GM19372 (cell line): Measurements from ENCODE around the gene CACNB2.

Experiments
- ATAC-seq: cut with Tn5 transposase; IDR thresholded peaks from one replicate; pipeline ENCODE4 v1.9.1; 2021; ENCODE audit warnings: mild to moderate bottlenecking, low read depth, moderate library complexity; ENCODE audit not compliant: unreplicated experiment

The CACNB2 gene

DNA sequence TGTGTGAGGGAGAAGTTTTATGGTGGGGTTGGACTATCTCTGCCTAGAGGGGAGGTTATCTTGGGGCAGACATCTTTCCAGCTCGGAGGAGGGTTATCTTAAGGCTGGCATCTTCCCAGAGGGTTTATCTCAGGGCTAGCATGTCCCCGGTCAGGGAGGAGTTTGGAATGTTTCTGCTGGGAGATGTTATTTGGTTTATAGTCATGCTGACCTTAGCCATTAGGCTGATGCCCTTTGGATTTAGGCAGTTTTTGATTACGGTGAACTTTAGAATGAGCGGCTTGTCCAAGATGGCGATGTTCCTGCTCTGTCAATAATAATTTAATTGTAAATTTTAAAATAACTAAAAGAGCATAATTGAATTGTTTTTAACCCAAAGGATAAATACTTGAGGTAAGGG is 236.4 kb downstream of the CACNB2 start:
- no peak for ATAC-seq

DNA sequence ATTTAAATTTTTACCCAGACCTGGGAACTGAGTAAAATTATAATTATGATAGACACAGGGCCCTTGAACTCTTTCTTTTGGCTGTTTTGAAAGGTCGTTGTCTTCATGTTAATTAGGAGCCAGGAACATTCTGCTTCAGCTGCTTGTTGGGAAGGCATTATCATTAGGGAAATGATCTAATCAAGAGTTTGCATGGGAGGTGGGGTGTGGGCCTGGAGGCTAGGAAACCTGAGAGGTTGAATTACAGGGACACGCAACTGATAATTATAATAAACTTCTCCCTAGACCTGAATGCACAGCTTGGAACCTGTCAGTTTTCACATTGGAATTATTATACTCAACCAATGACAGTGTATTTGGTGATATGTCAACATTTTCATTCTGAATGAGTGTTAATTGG is 237.7 kb downstream of the CACNB2 start:
- ATAC-seq, result no peak

DNA sequence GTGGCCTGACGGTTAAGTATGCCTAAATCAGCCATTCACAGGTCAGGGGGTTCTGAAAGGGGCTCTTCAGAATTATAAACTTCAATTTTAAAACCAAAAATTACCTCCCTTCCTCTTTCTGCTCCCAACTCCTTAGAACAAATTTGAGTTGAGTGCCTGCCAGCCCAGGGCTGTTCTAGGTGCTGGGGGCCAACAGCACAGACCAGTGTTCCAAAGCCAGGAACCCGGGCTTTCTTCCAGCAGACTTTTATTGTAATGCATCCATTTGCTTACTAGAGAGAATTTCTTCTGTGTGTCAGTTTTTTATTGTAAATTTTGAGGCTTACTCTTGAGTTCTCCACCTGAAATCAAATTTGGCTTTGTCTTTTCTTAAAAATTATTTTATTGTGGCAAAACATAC is 238.5 kb downstream of the CACNB2 start:
- ATAC-seq, result no peak

DNA sequence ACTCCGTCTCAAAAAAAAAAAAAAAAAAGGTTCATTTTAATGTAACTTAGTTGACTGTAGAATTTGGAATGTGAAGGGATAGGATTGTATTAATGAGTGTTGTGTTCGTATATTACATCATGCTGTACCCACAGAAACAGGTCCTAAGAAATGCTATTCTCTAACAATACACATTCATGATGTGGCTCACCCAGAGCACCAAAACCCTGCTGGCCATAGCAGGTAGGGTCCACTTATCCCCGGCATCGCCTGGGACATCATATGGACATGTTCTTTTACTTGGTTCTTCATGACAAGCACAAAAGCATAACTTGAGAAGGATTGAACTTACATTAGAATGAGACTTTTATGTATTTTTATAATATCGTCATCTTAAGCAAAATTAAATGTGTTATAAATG is 241.5 kb downstream of the CACNB2 start:
- ATAC-seq, result no peak

DNA sequence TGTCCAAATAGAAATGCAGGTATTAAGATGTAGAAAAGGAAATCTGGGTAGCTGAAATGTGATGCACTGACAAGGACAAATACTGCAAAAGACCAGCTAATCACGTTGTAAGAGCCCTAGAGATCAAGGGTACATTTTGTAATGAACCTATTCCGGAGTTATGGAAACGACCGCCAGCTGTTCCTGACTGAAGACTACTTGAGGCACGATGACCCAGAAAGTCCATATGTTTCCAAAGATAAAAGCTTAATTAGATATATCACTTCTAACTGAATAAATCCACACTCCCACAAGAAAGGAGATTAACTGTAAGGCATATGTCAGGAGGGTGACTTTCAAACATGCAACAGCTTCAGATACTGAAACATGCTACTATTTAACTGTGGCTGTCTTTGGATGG is 257.7 kb downstream of the CACNB2 start:
- no peak for ATAC-seq

DNA sequence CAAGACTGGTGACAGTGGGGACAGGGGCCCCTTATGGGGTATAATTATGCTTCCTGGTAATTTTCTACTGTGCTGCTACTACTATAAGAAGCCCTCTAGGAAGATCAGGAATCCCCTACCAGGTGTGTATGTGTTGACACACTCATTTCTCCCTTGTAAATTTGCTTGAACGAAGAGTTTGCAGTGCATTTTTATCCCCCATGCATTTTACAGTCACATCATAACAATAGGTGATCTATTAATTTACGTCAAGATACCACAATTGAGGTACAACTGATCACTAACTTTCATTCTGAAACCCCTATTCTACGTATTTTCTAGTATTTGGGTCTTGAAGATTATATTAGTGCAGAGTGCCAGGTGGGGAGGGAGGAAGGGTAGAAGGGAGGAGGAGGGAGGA is 258.9 kb downstream of the CACNB2 start:
- peak; percentile 44 for ATAC-seq

DNA sequence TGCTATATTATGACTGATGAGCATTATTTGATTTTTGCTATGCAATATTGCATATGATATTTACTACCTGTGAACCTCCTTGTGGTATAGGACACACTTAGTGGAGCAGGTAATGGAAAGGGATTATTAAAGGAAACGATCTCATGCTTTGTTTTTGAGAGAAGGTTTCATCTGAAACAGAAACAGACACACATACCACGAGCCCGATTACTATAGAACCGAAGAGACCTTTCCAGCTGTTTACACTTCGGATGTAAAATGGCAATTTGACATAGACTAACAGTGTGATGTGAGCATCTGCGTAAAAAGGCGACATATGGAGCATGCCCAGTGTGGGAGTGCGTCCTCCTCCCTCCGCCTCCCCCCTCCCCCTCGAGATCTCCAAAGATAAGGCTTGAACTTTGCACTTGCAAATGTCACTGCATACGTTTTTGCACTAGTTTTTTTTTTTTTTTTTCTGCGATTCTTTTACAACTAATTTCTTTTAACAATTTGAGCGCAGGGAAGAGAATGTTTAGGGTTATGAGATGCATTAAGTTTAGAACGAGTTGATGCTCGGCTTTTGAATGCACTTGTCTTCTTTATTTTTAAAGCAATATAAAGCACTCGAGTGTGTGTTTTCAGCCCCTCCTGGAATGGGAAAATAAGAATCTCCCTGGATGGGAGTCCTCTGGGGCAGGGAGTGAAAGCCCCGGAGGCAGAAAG is 260.1 kb downstream of the CACNB2 start:
- ATAC-seq, result peak; percentile 72

DNA sequence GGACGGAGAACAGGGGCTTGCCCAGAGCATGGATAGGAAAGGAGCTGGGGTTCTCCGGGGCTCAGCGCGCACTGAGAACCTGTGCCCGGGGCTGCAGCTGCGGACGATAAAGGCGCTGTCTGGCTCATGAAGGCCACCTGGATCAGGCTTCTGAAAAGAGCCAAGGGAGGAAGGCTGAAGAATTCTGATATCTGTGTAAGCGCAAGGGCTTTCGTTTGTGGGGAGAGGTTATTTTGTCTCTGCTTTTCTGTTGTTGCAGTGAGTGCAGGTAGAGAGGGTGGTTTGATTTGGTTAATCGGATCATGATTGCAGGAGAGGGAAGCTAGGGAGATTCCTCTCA is 260.7 kb downstream of the CACNB2 start:
- peak; percentile 33 for ATAC-seq

DNA sequence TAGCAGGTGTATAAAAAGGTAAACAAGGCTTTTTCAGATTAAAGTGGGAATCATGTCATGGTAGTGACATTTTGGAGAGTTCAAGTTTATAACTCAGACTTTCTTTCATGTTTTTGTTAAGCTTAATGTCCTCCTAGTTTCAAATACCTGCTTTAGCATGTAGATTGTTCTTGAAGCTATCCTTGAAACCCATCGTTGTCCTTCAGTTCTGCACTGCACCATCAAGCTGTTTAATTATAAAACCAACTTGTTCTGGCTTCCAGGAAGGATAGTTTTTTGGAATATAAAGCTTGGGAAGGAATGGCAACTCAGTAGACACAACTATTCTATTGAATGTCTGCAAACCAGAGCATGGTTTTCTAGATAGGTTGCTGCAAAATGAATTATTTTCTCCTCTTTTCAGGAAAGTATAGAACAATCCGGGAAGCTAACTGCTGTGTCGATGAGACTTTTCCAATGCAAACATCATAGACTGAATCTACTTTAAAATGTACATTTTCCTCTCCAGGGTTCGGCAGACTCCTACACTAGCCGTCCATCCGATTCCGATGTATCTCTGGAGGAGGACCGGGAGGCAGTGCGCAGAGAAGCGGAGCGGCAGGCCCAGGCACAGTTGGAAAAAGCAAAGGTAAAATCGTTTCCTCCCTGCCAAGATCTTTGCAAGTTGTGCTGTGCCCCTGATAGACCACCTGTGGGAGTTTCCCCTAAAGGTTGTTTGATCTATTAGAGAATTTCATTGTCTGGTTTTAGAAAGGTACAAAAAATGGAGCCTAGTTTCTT is 261.4 kb downstream of the CACNB2 start:
- no peak for ATAC-seq

DNA sequence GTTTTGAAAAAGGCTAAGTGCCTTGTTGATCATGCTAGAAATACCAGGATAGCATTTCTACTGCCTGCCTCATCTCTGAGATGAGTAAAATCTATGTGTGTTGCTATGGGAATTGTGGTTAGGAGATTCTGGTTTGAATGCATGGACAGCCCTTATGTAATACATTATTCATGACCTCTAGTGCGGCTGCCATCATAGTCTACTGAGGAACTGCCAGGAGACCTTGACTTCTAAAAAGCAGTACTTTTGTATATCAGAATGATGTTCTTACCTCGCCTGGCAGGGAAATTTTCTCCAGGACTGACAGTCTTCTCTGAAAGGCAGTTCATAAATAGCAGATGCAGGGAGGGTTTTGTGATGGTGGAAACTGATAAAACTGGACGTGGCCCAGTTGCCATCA is 262.6 kb downstream of the CACNB2 start:
- no peak for ATAC-seq

DNA sequence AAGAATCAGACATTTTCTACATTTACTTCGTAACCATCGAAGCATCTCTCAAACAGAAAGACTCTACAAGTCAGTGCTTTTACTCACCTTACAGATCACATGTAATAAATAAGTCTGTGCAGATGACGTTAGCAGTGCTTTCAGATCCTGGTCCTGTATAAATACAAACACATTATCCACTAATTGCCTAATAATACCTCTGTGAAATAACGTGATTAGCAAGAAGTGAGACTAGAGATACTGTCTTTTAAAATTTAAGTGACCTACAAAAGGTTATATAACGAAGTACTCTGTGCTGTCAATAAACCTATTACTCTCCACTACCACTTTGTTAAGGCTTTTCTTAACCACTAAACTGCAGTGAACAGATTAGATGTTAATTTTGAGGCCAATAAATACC is 264.3 kb downstream of the CACNB2 start:
- ATAC-seq, result no peak

DNA sequence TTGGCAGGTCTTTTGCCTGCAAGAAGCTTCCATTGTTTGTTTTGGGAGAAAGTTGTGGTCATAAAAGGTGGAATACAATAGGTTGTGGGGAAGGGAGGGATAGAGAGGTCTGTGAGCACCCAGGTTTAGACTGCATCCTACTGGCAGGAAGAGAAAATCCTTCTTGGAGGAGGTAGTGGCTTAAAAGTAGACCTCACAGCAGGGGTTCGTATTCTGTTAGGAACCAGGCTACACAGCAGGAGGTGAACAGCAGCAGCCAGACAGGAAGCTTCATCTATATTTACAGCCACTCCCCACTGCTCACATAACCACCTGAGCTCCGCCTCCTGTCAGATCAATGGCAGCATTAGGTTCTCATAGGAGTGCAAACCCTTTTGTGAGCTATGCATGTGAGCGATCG is 265.9 kb downstream of the CACNB2 start:
- ATAC-seq, result no peak

DNA sequence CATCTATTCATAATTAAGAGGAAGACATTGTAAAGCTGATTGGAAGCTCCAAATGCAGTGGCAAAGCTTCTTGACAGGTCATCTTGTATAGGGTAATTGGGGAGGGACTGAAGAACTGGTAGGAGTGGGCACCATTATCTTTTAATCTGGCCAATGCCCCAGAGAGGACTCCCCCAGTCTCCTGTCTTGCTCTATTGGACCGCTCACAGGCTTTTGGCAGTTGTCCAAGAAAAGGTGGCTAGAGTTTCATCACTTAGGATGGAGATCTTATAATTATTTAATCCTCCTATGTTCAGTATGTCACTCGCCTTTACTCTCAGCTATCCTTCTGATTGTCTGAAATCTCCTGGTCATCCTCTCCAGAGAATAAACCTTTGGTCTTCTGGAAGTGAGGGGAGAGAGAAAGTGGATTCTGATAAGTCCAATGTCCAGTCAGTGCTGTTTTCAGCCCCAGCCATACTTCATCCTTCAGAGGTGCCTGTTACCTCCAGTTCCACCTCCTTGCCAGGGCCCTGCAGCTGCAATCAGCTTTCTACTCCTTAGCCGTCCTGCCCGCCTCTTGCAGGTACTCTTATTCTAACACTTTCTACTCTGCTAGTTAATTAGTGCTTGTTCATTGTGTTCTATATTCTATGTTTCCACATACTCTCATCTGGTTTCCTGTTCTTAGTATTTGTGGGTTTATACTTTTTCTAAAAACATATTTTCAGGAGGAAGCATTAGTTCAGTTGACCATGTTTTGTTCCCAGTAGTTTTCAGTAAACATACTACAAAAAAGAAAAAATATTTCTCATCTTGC is 269.6 kb downstream of the CACNB2 start:
- ATAC-seq, result peak; percentile 42

DNA sequence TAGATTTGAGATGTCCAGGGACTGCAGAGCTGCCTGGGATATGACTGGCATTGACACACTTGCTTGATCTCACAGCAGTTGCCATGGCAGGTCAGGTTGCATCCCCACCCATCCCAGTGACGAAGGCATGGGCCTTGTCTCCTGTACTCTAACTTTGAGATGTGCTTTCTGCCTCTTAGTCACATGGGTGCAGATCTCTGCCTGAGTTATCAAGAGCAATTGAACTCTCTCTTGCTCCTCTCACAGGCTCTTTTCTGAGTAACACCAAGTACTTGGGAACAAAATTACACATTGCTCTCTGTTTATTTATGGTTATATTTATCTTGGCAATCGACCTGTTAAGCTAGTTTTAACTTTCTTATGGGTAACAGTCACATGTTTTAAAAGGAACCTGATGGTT is 273.8 kb downstream of the CACNB2 start:
- ATAC-seq, result no peak

DNA sequence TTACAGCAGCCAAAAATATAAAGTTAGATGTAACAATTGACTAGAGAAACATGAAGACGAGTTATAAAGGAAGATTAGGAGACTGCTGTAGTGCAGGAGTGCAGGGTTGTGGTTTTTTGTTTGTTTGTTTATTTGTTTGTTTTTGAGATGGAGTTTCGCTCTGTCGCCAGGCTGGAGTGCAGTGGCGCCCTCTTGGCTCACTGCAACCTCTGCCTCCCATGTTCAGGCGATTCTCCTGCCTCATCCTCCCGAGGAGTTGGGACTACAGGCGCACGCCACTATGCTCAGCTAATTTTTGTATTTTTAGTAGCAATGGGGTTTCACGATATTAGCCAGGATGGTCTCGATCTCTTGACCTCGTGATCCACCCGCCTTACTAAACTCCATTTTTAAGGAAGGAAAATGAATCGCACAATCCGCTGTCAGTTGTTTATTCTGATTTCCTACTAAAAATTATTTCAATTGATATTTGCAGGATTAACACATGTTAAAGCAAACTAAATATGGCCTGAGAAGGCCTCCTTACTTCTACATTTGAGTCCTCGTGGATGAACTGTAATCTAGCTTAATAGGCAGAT is 277.8 kb downstream of the CACNB2 start:
- no peak for ATAC-seq

DNA sequence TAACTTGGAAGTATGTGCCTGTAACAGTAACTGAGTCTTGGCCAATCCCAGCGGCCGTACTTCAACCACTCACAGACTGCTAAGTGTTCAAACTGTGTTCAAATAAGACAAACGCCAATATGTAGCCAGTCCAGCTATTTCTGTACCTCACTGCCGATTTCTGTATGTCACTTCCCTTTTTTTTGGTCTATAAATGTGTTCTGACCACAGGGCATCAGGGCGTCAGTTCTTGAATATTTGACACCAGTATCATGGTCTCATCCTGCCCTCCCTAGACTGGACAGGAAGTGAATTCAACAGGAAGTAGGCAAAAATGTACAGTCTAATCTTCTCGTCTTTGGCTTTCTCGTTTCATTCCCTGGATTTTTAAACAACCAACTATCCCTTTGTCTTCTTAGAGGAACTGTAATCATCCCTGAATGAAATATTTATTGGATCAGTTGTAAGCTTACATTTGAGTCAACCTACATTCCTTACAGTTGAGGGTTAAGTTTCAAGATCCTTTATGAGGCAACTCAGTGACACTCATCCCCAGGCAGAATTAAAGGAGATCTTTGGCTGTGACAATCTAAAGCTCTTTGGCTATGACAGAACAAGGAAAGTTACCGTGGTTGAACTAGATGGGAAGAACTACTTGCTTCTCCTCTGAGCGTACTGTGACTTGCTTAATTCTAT is 278.5 kb downstream of the CACNB2 start:
- ATAC-seq, result no peak

DNA sequence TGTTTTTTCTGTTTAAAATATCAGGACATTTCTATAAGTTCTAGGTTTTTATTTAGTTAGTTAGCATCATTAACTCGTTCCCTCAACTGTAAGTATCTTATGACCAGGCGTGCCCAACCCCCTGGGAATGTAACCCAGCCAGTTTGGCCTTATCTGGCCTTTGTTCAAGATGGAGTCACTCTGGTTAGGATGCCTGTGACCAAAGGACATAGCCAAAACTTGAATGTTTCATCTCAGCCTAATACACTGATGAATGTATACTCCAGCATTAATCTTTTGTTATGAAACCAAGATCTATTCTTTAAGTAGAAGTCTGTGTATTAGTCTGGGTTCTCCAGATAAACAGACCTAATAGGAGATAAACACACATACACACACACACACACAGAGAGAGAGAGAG is 279.7 kb downstream of the CACNB2 start:
- no peak for ATAC-seq

DNA sequence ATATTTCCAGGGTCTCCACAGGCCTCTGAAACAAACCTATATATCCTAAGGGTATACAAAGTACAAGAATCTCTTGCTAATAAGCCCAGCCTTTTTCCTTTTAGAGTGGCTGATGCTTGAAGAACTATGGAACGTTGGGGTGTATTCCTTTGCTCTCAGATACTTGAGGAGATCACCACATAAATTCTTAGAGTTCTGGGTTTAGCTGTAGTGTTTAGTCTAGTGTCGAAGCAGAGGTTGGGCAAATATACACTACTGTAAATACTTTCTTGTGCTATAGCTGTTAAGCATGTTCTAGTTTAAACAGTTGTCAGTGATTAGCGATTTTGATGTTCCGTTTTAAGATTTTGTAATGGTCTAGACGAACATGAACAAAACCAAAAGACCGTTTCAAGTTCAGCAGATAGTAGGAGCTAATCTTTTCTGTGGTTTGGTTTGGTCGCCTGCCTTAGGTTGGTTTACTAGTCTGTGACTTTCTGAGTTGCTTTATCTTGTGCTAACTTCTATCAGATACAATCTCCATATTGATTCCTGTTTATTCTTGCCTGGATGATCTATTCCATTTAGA is 281.6 kb downstream of the CACNB2 start:
- ATAC-seq, result no peak

DNA sequence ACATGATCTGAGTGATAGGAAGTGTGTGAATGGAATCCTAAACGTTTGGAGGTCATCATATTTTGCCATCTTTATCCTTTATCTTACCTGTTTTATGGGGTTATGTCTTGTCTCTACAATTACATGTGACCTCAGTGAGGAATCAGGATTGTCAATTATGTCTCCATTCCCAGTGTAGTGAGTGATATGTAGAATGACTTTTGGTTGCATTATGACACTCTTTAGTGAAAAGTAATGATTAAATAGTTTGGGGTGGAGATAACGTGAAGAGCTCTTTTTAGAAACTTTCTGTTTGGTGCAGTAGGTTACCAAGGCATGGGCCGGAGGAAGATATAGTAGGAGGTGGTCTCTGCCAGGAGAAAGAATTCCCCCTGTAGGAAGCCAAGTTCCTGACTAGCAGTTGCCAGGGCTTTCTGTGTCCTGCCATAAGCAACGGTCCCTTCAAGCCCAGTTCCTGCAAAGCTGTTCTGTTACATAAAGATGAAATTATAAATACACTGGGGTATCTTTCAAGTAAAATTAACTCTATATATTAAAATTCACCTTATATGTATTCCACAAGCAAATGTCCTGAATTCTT is 282.9 kb downstream of the CACNB2 start:
- ATAC-seq, result no peak

DNA sequence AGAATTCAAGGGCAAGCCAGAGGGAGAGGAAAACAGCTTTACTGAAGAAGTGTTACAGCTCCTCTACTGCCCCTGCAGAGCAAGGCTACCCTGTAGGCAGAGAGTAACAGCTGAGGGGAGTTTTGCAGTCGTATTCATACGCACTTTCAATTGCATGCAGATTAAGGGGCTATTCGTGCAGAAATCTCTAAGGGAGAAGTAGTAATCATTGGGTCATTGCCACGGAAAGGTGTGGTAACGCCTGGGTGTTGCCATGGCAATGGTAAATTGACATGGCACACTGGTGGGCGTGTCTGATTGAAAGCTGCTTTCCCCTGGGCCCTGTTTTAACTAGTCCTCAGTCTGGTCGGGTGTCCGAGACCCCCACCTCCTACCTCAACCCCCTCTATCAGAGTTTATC is 284.0 kb downstream of the CACNB2 start:
- no peak for ATAC-seq
